NCI-H146 (cell line): ENCODE results near the gene JARID2.

Source experiments
- DNase-seq: peaks from one replicate; lab custom pipeline; 2025; lab: John Stamatoyannopoulos, UW

The JARID2 gene

DNA sequence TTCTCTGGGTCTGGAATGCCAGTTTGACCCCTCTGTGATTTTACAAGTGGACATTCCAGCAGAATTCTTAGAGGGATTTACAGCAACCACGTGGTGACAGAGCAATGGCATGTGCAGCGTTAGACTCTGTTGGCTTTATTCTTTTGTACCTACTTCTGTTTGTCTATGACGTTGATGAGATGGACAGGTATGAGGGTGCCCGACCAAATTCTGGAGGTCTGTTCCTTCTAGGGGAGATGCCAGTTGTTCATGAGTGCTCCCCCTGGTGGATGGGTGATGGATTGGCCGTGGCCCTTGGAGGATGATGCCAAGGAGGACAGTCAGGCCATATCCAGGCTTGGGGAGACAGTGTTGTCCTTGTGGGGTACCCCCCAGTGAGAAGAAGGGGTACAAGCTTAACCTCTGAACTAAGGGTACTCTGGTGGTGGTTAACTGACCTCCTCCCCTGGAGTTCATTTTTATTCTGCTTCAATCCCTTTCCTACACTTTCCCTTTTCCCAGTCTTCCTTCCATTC lies 218.4 kb downstream of the JARID2 start:
- DNase-seq, result peak; percentile 27

DNA sequence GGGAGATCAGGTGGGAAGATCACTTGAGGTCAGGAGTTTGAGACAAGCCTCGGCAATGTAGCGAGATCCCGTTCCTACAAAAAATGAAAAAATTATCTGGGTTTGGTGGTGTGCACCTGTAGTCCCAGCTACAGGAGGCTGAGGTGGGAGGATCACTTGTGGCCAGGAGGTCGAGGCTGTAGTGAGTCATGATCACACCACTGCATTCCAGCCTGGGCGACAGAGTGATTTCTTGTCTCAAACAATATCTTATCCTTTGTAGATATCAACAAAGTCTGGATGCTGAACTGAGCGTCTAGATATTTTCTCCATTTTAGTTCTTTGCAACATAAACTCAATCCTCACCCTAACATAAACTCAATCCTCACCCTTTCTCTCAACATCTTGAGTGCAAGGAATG lies 219.3 kb downstream of the JARID2 start:
- DNase-seq, result no peak

- no peak for DNase-seq
Observed at GRCh38 chr6:15470746-15471145, 224.9 kb downstream of the JARID2 start.

DNA sequence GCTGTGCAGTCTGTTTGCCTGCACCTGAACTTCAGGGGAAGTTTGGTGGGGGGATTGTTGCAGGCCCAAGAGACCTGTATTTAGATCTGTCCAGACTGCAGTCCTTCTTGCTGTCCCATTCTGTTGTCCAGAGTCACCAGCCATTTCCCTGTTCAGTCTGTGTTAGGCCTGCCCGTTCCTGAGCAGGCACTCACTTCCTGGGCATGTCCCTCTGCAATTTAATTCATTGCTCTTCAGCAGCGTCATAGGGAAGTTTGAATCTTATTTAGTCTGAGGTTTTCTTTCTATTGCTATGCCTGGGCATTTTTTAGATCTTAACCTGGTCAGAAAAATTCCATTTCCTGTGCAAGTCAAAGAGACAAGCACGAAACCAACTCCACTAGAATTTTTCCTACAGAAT lies 226.8 kb downstream of the JARID2 start:
- no peak for DNase-seq

DNA sequence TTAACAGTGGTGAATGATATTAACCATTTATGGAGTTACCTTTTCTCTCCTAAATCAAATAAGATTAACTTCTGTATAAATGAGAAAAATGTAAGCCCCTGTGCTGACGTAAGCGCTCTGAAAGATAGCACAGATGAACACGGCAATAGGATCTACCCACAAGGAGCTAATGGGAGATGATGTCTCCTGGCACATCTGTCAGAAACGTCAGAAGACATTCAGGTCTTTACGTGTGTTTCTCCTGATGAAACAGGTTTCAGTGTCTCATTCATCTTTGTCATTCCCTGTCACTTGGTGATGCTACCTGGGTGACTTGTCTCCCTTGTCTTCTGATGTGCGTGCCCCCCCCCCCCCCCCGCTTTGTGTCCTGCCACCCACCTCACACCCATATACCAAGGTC lies 227.3 kb downstream of the JARID2 start:
- no peak for DNase-seq

GRCh38 chr6:15473741-15474161 lies 227.9 kb downstream of the JARID2 start:
- no peak for DNase-seq

- no peak for DNase-seq
Observed at GRCh38 chr6:15474196-15474595, 228.3 kb downstream of the JARID2 start.

- no peak for DNase-seq
Observed at GRCh38 chr6:15475261-15475660, 229.4 kb downstream of the JARID2 start.

GRCh38 chr6:15475872-15476271 lies 230.0 kb downstream of the JARID2 start:
- no peak for DNase-seq

GRCh38 chr6:15476631-15477380 lies 230.9 kb downstream of the JARID2 start:
- no peak for DNase-seq

DNA sequence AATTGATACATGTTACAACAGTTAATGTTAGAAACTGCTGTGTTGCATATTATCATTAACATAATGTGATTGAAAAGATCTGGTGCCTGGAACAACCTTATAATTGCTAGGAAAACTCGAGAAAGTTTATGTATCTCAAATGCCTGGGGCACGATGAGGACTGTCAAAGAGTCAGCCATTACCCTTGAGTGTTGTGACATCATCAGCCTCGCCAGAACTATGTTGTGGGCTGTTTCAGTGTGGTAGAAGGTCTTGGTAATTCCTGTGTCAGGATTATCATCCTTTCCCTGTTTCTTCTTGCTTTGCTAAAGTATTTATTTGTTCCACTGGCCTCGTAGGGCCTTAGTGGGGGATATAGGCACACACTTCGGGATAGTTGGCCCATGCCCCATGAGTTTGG lies 231.9 kb downstream of the JARID2 start:
- DNase-seq, result no peak

GRCh38 chr6:15479761-15480160 lies 233.9 kb downstream of the JARID2 start:
- DNase-seq, result no peak

DNA sequence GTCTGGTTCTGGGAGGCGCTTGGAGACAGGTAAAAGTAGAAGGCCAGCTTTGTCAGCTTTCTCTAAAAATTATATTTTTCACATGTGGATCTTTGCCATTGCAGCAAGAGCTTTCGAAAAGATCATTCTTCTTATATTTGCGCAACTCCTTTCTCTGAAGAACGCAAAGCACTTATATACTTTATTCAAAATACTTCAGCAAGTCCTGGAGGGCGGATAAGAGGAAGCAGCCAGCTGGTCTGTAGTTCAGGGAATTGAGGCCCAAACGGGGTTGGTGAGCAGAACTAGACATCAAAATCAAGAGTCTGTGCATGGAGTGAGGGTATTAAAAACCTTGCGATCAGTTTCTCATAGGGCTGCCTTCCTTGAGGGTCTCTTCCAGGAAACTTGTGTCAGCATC lies 234.7 kb downstream of the JARID2 start:
- DNase-seq, result no peak

GRCh38 chr6:15481390-15482291 lies 235.8 kb downstream of the JARID2 start:
- DNase-seq, result no peak

DNA sequence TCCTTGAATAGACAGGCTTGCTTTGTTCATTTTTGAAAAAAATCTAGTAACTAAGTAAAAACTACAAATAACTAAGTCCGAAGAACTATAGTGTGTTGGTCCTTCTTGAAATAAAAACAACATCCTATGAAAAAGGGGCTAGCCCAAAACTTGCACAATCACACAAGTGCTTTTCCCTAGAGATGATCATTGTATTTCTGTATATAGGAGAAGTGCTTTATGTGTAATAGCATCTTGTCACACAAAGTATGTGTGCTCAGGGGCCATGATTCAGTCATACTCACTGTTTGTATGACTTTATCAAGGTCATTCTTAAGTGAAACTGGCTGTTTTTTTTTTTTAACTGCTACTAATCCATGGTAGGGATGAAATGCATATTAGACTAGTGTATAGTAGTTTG lies 237.2 kb downstream of the JARID2 start:
- no peak for DNase-seq

- peak; percentile 82 for DNase-seq
Observed at GRCh38 chr6:15484140-15484539, 238.3 kb downstream of the JARID2 start.

DNA sequence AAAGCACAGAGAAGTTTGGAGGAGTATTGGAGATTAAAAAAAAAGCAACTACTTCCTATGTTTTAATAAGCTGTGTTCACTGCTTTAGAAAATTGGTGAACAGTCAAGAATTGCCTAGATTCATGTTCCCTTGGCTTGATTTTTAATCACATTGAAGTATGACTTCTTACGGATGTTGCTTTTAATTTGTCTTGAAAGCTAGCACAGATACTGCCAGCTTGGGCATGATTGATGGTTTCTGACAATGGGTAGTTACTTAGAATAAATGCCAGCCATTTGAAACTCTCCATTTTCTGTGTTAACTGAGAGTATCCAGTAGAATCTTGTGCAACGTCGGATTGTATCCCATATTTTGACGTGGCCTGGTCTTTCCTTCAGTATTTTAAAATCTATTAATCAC lies 239.0 kb downstream of the JARID2 start:
- DNase-seq, result no peak

DNA sequence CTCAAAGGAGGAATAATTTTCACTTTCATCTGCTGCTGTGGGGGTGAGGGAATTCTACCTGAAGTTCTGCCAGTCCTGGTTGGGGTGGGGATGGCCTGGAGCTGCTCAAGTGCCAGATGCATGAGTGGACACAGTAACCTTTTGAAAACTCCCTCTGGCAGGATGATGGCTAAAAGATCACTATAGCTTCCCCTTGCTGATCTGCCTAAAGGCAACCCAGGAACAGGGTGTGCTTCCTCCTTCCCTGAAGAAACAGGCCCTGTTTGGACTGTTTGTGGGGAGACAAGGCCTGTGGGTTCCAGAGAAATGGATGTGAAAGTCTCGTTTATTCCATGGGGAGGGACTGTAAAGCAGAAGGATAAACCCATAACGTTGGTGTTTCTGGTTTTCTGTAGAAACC lies 240.1 kb downstream of the JARID2 start:
- DNase-seq, result no peak

DNA sequence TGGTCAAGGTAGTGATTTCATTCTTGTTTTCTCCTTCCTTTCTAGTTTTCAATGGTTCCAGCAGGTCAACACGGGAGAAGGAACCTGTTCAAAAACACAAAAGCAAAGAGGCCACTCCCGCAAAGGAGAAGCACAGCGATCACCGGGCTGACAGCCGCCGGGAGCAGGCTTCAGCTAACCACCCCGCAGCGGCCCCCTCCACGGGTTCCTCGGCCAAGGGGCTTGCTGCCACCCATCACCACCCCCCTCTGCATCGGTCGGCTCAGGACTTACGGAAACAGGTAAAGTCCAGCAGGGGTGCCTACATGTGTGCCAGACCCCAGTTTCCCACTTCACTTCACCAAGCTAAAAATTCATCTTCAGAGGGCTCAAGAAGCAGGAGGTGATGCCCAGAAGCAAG lies 241.4 kb downstream of the JARID2 start:
- DNase-seq, result no peak

GRCh38 chr6:15489261-15489962 lies 243.5 kb downstream of the JARID2 start:
- DNase-seq, result no peak

- no peak for DNase-seq
Observed at GRCh38 chr6:15490242-15491100, 244.6 kb downstream of the JARID2 start.
